ENCODE measurements around the gene PRR20G. TPM values are rescaled to one million over a fixed set of nuclear protein-coding genes. Genes with fewer than 3 reads are reported as not detected.
"Not testable (repeated sequence)": the region's sequence is repeated elsewhere in the genome, so short reads cannot be mapped to it uniquely, and the experiment has no call there.

Gene PRR20G
- polyA plus RNA-seq (ENCODE audit: insufficient read length in 10 of 10): not detected
- long read RNA-seq, donor 1: 0 reads
- long read RNA-seq, donor 2: 0 reads
- long read RNA-seq, donor 3: 0 reads
- long read RNA-seq, donor 4: 0 reads
- long read RNA-seq, donor 5: 0 reads
- long read RNA-seq, donor 6: 0 reads
- long read RNA-seq, donor 7: 0 reads
- long read RNA-seq, donor 8: 0 reads
- long read RNA-seq, donor 9: 0 reads

GRCh38 chr3:127287840-127288239, at the start of gene PRR20G:
PRR20G (minus strand) TSS chr3:127288046; CDS start chr3:127287365, 681 bp downstream.
- DNase-seq: no peak

DNA sequence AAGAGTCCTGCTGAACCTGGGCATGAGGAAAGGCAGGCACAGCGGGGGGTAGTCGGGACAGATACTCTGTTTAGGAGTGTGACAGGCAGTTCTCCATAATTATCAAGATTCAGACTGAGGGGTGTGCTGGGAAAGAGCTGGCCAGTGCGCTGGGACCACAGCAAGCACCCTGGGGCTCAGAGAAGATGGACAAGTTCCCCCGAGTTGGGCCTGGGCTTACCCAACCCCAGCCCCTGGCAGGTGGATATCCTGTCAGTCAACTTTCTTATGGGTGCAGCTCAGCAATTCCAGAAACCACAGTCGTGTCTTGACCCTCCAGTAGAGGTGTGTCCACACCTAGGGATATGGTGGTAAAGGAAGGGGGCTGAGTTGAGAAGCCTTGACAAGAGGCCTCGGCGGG, 49.2 kb upstream of the PRR20G start:
- no peak for DNase-seq

GRCh38 chr3:127336101-127336500, 48.3 kb upstream of the PRR20G start:
- DNase-seq: peak in 1 of 3 donors; percentile 18

- DNase-seq: no peak
Observed at GRCh38 chr3:127330385-127330784, 42.5 kb upstream of the PRR20G start.

DNA sequence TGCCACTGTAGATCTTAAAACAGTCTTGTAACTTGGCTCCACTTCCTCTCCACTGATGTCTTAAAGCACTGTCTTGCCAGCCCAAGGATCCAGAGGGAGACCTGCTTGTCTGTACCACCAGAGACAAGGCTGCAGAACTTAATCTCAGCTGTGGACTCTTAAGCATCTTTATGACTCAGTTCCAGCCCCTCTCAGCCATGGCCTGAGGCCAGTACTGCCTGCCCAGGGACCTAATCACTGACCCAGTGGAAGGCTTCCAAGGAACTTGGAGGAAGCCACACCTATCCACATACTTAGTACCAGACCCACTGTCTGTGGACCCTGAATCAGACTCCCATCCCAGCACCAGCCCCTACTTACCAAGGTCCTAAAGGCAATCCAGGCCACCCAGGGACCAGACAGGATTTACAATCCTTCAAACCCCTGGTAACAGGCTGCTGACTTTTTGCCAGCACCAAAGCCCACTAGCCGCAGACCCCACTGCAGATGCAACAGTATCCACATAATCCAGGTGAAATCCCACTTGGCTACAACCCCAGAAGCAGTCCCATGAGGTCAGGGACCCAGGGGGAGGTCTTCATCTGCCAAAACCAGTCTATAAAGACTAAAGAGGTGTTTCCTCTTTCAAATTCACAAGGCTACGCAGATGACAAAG, 41.9 kb upstream of the PRR20G start:
- DNase-seq: no peak

DNA sequence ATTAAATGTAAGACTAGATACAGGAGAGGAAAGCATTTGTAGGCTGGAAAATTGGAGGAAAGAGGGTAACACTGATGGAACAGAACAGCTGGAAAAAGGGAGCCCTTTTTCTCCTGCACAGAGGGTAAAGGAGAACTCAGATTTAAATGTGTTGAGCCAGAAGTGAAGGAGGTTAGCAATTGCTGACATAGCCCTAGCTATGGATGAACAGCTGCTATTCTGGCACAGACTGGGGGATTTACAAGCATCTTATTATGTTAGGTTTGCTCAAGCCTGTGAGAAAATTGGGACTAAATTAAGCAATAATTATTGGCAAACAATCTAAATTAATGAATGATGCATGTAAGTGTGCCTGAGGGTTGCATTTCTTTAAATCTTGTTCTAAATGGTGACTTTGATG, 40.6 kb upstream of the PRR20G start:
- peak in 2 of 3 donors; percentile 45 to 58 for DNase-seq

- DNase-seq: no peak
Observed at GRCh38 chr3:127326341-127326740, 38.5 kb upstream of the PRR20G start.

GRCh38 chr3:127325629-127325961, 37.7 kb upstream of the PRR20G start:
- DNase-seq: no peak

DNA sequence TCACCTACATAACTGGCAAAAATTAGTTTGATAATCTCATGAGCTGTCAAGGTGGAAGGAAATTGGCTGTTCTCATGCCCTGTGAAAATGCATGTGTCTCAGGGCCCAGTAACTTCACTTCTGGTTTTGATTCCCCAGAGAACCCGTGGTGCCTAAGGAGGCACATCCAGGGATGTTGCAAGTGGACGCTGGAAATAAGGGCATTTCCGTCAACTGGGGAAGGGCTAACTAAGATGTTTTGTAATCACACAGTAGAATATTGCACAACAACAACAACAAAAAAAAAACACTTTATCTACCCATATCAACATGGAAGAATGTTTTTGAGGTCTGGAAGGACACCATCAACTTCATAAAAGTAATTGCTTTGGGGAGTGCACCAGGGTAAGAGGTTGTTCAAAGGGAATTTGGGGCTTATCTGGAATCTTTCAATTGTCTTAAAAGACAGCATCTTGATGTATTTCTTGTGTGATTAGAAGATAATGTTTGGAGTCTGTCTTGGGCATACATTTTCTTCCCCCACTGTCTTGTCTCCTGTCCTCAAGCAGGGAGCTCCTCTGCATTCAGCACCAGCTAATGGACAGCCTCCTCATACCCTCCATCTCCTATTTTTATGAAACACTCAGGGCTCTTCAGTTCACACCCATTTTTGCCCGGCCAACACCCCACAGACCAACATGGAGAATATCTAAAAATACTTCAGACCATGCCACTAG, 37.2 kb upstream of the PRR20G start:
- no peak for DNase-seq

DNA sequence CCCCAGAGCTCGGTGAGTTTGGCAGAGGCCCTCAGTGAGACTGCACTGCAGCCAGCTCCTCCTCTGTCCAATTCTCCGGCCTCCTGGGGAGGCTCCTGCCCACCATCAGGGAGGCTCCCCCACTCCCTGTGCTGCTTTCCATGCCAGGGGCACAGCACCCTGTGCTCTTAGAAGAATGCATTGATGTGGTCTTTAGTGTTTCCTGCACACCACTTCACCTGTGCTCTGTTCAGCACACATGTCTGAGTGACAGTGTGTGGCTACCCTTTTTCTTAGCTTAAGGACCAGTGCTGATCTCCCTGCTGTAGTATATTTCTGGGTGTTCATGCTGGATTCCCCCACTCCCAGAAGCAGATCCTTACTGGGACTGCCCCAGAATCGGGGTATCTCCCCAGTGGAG, 36.2 kb upstream of the PRR20G start:
- DNase-seq: no peak

GRCh38 chr3:127323581-127323980, 35.7 kb upstream of the PRR20G start:
- no peak for DNase-seq

- no peak for DNase-seq
Observed at GRCh38 chr3:127321371-127321770, 33.5 kb upstream of the PRR20G start.

- peak in 1 of 3 donors; percentile 28 for DNase-seq
Observed at GRCh38 chr3:127320529-127321121, 32.8 kb upstream of the PRR20G start.

DNA sequence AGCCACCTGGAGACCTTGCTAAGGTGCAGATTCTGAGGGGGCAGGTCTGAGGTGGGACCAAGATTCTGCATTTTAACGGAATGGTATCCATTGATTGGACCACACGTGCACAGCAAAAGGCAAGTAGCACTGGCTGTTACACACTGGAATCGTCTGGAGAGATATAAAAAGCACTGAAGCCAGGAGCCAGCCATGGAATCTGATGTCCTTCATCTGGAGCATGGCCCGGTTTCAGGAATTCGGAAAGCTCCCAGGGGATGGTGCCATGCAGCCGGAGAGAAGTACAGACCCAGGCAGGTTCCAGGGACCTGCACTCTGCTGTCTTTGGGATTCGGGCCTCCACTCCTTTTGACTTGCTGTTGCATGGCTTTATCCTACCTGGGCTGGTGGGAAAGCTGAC, 28.8 kb upstream of the PRR20G start:
- DNase-seq: no peak

GRCh38 chr3:127312818-127313217, 25.0 kb upstream of the PRR20G start:
- DNase-seq: no peak

DNA sequence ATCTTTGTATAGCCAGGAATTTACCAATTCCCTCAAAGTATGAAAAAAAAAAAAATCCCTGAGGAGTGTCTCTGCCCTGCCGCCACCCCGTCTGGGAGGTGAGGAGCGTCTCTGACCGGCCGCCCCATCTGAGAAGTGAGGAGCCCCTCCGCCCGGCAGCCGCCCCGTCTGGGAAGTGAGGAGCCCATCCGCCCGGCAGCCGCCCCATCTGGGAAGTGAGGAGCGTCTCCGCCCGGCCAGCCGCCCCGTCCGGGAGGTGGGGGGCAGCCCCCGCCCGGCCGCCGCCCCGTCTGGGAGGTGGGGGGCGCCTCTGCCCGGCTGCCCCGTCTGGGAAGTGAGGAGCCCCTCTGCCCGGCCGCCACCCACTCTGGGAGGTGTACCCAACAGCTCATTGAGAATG, 21.0 kb upstream of the PRR20G start:
- DNase-seq: not testable (repeated sequence)

DNA sequence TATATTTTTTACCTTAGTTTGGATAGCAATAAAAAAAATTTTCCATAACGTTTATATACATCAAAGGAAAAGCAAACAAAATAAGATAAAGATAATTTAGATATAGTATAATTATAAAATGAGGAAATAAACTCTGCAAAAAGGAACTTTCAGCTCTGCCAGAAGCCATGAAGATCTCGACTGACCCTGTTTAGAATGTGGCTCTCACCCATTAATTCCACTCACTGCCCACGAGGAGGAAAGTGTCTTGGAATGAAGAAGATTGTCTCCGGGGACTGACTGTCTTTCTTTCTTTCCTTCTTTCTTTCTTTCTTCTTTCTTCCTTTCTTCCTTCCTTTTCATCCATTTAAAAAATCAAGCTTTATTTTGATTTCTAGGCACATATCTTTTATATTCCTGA, 20.1 kb upstream of the PRR20G start:
- no peak for DNase-seq

GRCh38 chr3:127307112-127307835, 19.4 kb upstream of the PRR20G start:
- peak in 1 of 3 donors; percentile 43 for DNase-seq

- no peak for DNase-seq
Observed at GRCh38 chr3:127306361-127307111, 18.7 kb upstream of the PRR20G start.

DNA sequence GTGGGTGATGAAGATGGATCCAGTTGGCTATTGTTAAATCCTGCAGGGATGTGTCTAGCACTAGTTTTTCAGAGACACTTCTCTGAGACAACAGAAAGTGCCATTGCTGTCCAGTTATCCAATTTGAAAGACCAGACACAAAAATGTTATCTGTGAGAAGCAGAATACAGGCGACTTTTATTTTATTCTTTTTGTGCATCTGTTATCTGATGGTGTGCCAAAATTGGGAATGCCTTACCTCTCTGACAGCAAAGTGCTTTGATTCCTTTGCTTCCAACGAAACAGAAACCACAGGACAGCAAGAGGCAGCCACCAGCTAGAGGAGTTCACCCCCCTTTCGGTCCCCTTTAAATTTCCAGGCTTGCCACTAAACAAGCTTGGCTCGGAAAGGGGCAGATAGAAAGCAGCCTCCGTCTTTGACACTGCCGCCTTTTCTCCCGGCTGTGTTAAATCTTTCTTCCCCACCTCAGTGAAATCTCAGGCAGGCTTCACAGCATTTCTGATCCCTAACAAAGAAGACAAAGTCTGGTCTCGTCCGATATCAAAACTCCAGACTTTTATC, 17.7 kb upstream of the PRR20G start:
- no peak for DNase-seq

DNA sequence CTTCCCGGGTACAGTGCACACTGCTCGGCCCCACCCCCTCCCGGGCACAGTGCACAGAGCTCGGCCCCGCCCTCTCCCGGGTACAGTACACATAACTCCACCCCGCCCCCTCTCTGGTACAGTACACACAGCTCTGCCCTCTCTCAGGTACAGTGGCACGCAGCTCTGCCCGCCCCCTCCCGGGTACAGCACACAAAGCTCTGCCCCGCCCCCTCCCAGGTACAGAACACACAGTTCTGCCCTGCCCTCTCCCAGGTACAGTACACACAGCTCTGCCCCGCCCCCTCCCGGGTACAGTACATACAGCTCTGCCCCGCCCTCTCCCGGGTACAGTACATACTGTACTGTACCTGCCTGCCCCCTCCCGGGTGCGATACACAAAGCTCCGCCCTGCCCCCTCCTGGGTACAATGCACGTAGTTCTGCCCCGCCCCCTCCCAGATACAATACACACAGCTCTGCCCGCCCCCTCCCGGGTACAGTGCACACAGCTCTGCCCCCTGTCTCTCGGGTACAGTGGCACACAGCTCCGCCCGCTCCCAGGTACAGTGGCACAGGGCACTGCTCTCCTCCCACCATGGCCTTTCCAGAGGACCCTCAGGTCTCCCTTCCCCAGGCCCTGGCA, 16.4 kb upstream of the PRR20G start:
- DNase-seq: no peak

Data from muscle of back (tissue), 13 donors.